GM21737 (cell line): ENCODE measurements around the gene RTRAF.

Experiments
- ATAC-seq: cut with Tn5 transposase; IDR thresholded peaks from one replicate; pipeline ENCODE4 v1.9.1; 2021; ENCODE audit warnings: mild to moderate bottlenecking, moderate library complexity; ENCODE audit not compliant: unreplicated experiment

Gene RTRAF

GRCh38 chr14:51989293-51990234 lies at the start of gene RTRAF:
Gene RTRAF (plus strand): TSS chr14:51989546. CDS start chr14:51989640, 94 bp downstream.
- peak; percentile 95 for ATAC-seq

- no peak for ATAC-seq
Measured at GRCh38 chr14:51939755-51940301, 49.5 kb upstream of the RTRAF start.

- no peak for ATAC-seq
Measured at GRCh38 chr14:51942971-51943370, 46.4 kb upstream of the RTRAF start.

GRCh38 chr14:51950007-51950406 lies 39.3 kb upstream of the RTRAF start:
- ATAC-seq: no peak

GRCh38 chr14:51951656-51952055 lies 37.7 kb upstream of the RTRAF start:
- no peak for ATAC-seq

- no peak for ATAC-seq
Measured at GRCh38 chr14:51954031-51954430, 35.3 kb upstream of the RTRAF start.

- ATAC-seq: no peak
Measured at GRCh38 chr14:51954657-51955056, 34.7 kb upstream of the RTRAF start.

GRCh38 chr14:51957950-51958349 lies 31.4 kb upstream of the RTRAF start:
- no peak for ATAC-seq

- no peak for ATAC-seq
Measured at GRCh38 chr14:51959928-51960327, 29.4 kb upstream of the RTRAF start.

- no peak for ATAC-seq
Measured at GRCh38 chr14:51960866-51961265, 28.5 kb upstream of the RTRAF start.

GRCh38 chr14:51962711-51963110 lies 26.6 kb upstream of the RTRAF start:
- no peak for ATAC-seq

- ATAC-seq: no peak
Measured at GRCh38 chr14:51963286-51963685, 26.1 kb upstream of the RTRAF start.

GRCh38 chr14:51967521-51967920 lies 21.8 kb upstream of the RTRAF start:
- no peak for ATAC-seq

- no peak for ATAC-seq
Measured at GRCh38 chr14:51969852-51970540, 19.4 kb upstream of the RTRAF start.

- no peak for ATAC-seq
Measured at GRCh38 chr14:51972566-51972965, 16.8 kb upstream of the RTRAF start.

GRCh38 chr14:51977075-51977474 lies 12.3 kb upstream of the RTRAF start:
- ATAC-seq: no peak

GRCh38 chr14:51978681-51979085 lies 10.7 kb upstream of the RTRAF start:
- no peak for ATAC-seq

- ATAC-seq: no peak
Measured at GRCh38 chr14:51979088-51979709, 10.1 kb upstream of the RTRAF start.

GRCh38 chr14:51981218-51981854 lies 8.0 kb upstream of the RTRAF start:
- ATAC-seq: no peak

- no peak for ATAC-seq
Measured at GRCh38 chr14:51988221-51988620, 1.1 kb upstream of the RTRAF start.

GRCh38 chr14:51990488-51990887 lies 1.1 kb downstream of the RTRAF start:
- no peak for ATAC-seq
